ENCODE data around the gene COBLL1.

DNA sequence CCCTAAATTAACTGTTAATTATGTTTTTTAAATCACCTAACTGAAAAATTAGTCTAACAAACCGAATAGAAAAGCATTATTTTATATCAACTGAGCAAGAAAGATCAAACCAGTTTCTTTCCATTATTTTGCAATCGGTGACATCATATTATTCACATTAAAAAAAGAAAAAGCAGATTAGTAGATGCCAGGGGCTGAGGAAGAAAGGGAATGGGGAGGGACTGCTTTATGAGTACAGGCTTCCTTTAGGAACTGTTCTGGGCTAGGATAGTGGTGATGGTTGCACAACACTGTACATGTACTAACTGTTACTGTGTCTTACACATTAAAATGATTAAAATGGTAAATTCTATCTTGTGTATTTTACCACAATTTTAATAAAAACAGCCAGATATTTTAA, 59.3 kb downstream of the COBLL1 start:
- TF ChIP-seq CTCF (conservative IDR thresholded peaks at IDR 0.05 in 1 of 2, IDR thresholded peaks at IDR 0.05 in 1 of 2; ENCODE audit: low read depth in 1 of 2, low read length in 2 of 2) (no peak), EZH2 (IDR thresholded peaks at IDR 0.05; ENCODE audit: low read length, missing control alignments) (no peak)

Data from fibroblast of lung (primary cell).